Measurements from ENCODE around the gene INPP5J. TPM values are rescaled to one million over a fixed set of nuclear protein-coding genes. Genes with fewer than 3 reads are reported as not detected.

INPP5J gene
- total RNA-seq, 1 experiment from 2014 or later = 4.2 TPM

DNA sequence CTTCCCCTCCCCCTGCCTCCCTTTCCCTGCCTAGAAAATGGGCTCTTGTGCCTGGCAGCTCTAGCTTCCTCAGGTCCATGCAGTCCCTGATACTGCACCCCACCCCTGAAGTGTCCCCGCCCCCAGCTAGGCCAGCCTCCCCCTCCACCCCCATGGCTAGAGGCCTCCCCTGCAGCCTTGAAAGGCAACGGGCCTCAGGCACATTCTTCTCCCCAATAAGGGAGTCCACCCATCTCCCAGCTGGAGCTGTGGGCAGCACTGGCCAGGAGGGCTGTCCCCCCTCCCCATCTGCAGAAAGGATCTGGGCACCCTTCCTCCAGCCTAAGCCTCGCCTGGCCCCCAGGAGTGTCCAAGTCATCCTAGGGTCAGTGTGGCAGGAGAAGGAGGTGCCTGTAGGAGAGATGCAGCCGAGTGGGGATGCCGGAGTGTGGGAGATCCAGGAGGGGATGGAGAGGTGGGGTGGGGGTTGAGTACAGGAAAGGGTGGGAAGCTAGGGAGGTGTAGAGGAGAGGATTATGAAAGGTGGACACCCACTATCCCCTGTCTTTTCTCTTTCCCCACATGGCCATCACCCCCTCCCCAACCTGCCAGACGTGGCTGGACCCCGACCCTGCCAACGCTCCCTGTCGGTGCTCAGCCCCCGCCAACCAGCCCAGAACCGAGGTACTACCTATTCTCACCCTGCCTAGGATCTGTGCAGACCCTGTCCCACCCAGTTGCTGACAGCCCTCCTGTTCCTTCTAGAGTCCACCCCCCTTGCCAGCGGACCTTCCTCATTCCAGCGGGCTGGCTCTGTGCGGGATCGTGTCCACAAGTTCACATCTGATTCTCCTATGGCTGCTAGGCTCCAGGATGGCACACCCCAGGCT lies 32.3 kb upstream of the INPP5J start:
- no TSS peak for BruUV-seq (replicated peaks)
- TF ChIP-seq CTCF (IDR thresholded peaks at IDR 0.05; ENCODE audit: unreplicated experiment) = no peak
- H3K36me3 Mint-ChIP-seq (ENCODE audit: insufficient read depth, unreplicated experiment) = peaks cover under 1% of the 10 kb centered on the region

DNA sequence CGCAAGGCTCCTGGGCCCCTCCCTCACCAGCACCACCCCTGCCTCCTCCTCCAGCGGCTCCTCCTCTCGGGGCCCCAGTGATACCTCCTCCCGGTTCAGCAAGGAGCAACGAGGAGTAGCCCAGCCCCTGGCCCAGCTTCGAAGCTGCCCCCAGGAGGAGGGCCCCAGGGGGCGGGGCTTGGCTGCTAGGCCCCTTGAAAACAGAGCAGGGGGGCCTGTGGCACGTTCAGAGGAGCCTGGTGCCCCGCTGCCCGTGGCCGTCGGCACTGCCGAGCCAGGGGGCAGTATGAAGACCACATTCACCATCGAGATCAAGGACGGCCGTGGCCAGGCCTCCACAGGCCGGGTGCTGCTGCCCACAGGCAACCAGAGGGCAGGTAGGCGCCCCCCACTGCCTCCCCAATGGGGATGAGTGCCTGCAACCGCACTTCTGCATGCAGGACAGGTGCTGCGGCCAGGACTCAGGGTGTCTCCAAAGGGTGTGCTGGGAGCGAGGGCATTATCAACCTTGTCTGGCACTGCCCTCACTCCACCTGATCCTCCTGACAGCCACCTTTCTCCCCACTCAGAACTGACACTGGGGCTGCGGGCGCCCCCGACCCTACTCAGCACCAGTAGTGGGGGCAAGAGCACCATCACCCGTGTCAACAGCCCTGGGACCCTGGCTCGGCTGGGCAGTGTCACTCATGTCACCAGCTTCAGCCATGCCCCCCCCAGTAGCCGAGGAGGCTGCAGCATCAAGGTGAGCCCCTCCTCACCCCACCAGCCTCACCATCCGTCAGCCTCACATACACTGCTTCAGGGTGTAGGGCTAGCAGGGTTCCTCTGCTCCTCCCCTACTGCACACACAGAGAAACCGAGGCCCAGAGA lies 31.4 kb upstream of the INPP5J start:
- Mint-ChIP-seq H3K4me3 (ENCODE audit: low read depth, unreplicated experiment) (no peak overlapping the region), H3K4me1 (ENCODE audit: low read depth, unreplicated experiment) (no peaks in the 10 kb centered on the region), H3K36me3 (ENCODE audit: insufficient read depth, unreplicated experiment) (no peaks in the 10 kb centered on the region), H3K27ac (ENCODE audit: unreplicated experiment) (no peak overlapping the region), H3K27me3 (ENCODE audit: unreplicated experiment) (no peaks in the 10 kb centered on the region), H3K9me3 (ENCODE audit: low read depth, unreplicated experiment) (no peaks in the 10 kb centered on the region)
- intact Hi-C loops (cut with micrococcal nuclease; ENCODE audit: unreplicated experiment) = no loop called here
- TF ChIP-seq CTCF (IDR thresholded peaks at IDR 0.05; ENCODE audit: unreplicated experiment) = no peak
- BruUV-seq (replicated peaks) = no TSS peak
- CTCF ChIA-PET = no interaction called here
- no peak for DNase-seq

More for the DNA sequence above, 32.3 kb upstream of the INPP5J start:
- CTCF ChIA-PET = no interaction called here
- no peaks in the 10 kb centered on the region for H3K9me3 Mint-ChIP-seq (ENCODE audit: low read depth, unreplicated experiment)
- H3K4me1 Mint-ChIP-seq (ENCODE audit: low read depth, unreplicated experiment) = no peaks in the 10 kb centered on the region
- no peak for DNase-seq
- intact Hi-C loops (cut with micrococcal nuclease; ENCODE audit: unreplicated experiment) = no loop called here
- H3K27ac Mint-ChIP-seq (ENCODE audit: unreplicated experiment) = no peak overlapping the region
- H3K4me3 Mint-ChIP-seq (ENCODE audit: low read depth, unreplicated experiment) = no peak overlapping the region
- no peaks in the 10 kb centered on the region for H3K27me3 Mint-ChIP-seq (ENCODE audit: unreplicated experiment)

GRCh38 chr22:31092161-31092560 lies 30.6 kb upstream of the INPP5J start:
- intact Hi-C loops (cut with micrococcal nuclease; ENCODE audit: unreplicated experiment) = no loop called here
- DNase-seq = no peak
- no peak for TF ChIP-seq CTCF (IDR thresholded peaks at IDR 0.05; ENCODE audit: unreplicated experiment)
- CTCF ChIA-PET = interaction anchor here (0.8 kb wide), 1 partner anchor 15 kb away, joined by 3 read pairs; the partner anchor contains the start of gene SELENOM
- H3K9me3 Mint-ChIP-seq (ENCODE audit: low read depth, unreplicated experiment) = no peaks in the 10 kb centered on the region
- H3K27ac Mint-ChIP-seq (ENCODE audit: unreplicated experiment) = no peak overlapping the region
- H3K4me3 Mint-ChIP-seq (ENCODE audit: low read depth, unreplicated experiment) = no peak overlapping the region
- no TSS peak for BruUV-seq (replicated peaks)
- no peaks in the 10 kb centered on the region for H3K4me1 Mint-ChIP-seq (ENCODE audit: low read depth, unreplicated experiment)
- no peaks in the 10 kb centered on the region for H3K27me3 Mint-ChIP-seq (ENCODE audit: unreplicated experiment)
- H3K36me3 Mint-ChIP-seq (ENCODE audit: insufficient read depth, unreplicated experiment) = no peaks in the 10 kb centered on the region

DNA sequence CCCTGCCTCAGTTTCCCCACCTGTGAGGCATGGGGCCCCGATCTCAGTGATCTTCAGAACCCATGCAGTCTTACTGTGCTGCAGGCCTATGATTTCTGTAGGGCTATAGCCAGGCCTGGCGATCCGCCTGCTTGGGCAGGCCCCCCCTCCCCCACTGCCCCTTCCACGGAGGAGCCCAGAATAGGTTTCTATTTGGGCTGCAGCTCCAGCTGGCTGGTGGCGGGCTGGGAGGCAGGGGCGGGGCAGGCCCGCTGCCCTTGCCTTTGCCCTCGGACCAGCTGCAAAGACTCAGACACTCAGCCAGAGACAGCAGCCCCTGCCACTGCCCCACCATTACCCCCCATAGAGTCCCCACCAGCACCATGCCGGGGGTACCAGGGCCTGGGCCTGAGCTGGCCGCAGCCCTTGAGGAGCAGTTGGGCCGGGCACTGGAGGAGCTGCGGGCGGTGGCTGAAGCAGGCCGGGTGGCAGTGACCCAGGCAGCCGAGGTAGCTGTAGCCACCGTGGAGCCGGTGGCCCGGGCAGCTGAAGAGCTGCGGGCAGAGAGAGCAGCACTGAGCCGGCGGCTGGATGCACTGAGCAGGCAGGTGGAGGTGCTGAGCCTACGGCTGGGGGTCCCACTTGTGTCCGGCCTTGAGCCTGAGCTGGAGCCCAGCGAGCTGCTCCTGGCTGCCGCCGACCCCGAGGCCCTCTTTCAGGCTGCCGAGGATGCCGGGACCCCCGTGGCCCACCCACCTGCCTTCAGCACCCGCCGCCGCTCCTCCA lies 29.5 kb upstream of the INPP5J start:
- Mint-ChIP-seq H3K36me3 (ENCODE audit: insufficient read depth, unreplicated experiment) (peaks cover under 1% of the 10 kb centered on the region), H3K27me3 (ENCODE audit: unreplicated experiment) (no peaks in the 10 kb centered on the region), H3K27ac (ENCODE audit: unreplicated experiment) (no peak overlapping the region), H3K9me3 (ENCODE audit: low read depth, unreplicated experiment) (no peaks in the 10 kb centered on the region), H3K4me3 (ENCODE audit: low read depth, unreplicated experiment) (no peak overlapping the region), H3K4me1 (ENCODE audit: low read depth, unreplicated experiment) (no peaks in the 10 kb centered on the region)
- BruUV-seq (replicated peaks) = no TSS peak
- DNase-seq = no peak
- TF ChIP-seq CTCF (IDR thresholded peaks at IDR 0.05; ENCODE audit: unreplicated experiment) = no peak
- intact Hi-C loops (cut with micrococcal nuclease; ENCODE audit: unreplicated experiment) = no loop called here
- CTCF ChIA-PET = interaction anchor here (0.8 to 1.4 kb wide), 2 partner anchors 10 to 14 kb away, joined by 3 to 5 read pairs; partner anchors contain the start of gene SELENOM

All from Calu3 (cell line).